Neural progenitor cell (in vitro differentiated cells): Measurements from ENCODE around the gene PRG3. TPM values are rescaled to one million over a fixed set of nuclear protein-coding genes. Genes with fewer than 3 reads are reported as not detected.

Experiments used
- DNase-seq: peaks from one replicate; pipeline ENCODE4 v3.0.0-alpha.2; 2016; ENCODE audit warnings: low spot score
- H2AFZ ChIP-seq: fragments of 200-600 bp; sonication (generic); replicated peaks from 2 replicates; pipeline ENCODE4 v1.6.1; 2016; ENCODE audit warnings: antibody characterized with exemption
- H3F3A ChIP-seq: fragments of 200-600 bp; sonication (generic); 2 replicates; pipeline ENCODE4 v1.6.1; 2016; ENCODE audit warnings: antibody characterized with exemption, low read depth
- H3K27ac ChIP-seq: fragments of 200-600 bp; sonication (generic); 2 replicates; pipeline ENCODE4 v1.5.1; 2016; ENCODE audit warnings: mild to moderate bottlenecking
- H3K27me3 ChIP-seq: fragments of 200-600 bp; sonication (generic); 2 replicates; pipeline ENCODE4 v1.6.1; 2016; ENCODE audit warnings: mild to moderate bottlenecking, moderate library complexity
- H3K36me3 ChIP-seq: fragments of 200-600 bp; sonication (generic); 2 replicates; pipeline ENCODE4 v1.5.1; 2016
- H3K4me1 ChIP-seq: fragments of 200-600 bp; sonication (generic); 2 replicates; pipeline ENCODE4 v1.6.1; 2016; ENCODE audit warnings: mixed run types
- H3K4me2 ChIP-seq: fragments of 200-600 bp; sonication (generic); 2 replicates; pipeline ENCODE4 v1.6.1; 2016
- H3K4me3 ChIP-seq: fragments of 200-600 bp; sonication (generic); 2 replicates; pipeline ENCODE4 v1.5.1; 2016
- H3K79me2 ChIP-seq: fragments of 200-600 bp; sonication (generic); 2 replicates; pipeline ENCODE4 v1.6.1; 2016; ENCODE audit warnings: low read depth
- H3K9ac ChIP-seq: fragments of 200-600 bp; sonication (generic); 2 replicates; pipeline ENCODE4 v1.6.1; 2016
- H3K9me3 ChIP-seq: fragments of 200-600 bp; sonication (generic); 2 replicates; pipeline ENCODE4 v1.5.1; 2016; ENCODE audit warnings: low read depth
- H4K20me1 ChIP-seq: fragments of 200-600 bp; sonication (generic); 2 replicates; pipeline ENCODE4 v1.6.1; 2016; ENCODE audit warnings: low read depth
- H3K27ac Mint-ChIP-seq: 3 replicates; pipeline ENCODE4 v1.8.0; 2021; ENCODE audit warnings: mixed read lengths
- H3K27me3 Mint-ChIP-seq: 2 replicates; pipeline ENCODE4 v1.8.0; 2022; ENCODE audit warnings: low read depth, mild to moderate bottlenecking, inconsistent platforms, moderate library complexity, mixed read lengths; ENCODE audit not compliant: insufficient read depth
- H3K36me3 Mint-ChIP-seq: 3 replicates; pipeline ENCODE4 v1.8.0; 2021; ENCODE audit warnings: mixed read lengths
- H3K4me1 Mint-ChIP-seq: 3 replicates; pipeline ENCODE4 v1.8.0; 2021; ENCODE audit warnings: mixed read lengths
- H3K4me3 Mint-ChIP-seq: 3 replicates; pipeline ENCODE4 v1.8.0; 2021; ENCODE audit warnings: mild to moderate bottlenecking, moderate library complexity, mixed read lengths
- H3K9me3 Mint-ChIP-seq: 3 replicates; pipeline ENCODE4 v1.8.0; 2020; ENCODE audit warnings: mixed read lengths
- EZH2 ChIP-seq: fragments of 200-600 bp; sonication (generic); IDR thresholded peaks from 2 replicates; pipeline ENCODE4 v1.6.1; 2017; ENCODE audit warnings: antibody characterized with exemption, mild to moderate bottlenecking, moderate library complexity
- EZH2phosphoT487 ChIP-seq: fragments of 200-600 bp; sonication (generic); IDR thresholded peaks from 2 replicates; pipeline ENCODE4 v1.6.1; 2017; ENCODE audit warnings: antibody characterized with exemption
- total RNA-seq: library from RNA; depleted of rRNA; stranded (reverse); fragments of >200 nt; gene quantifications from 2 replicates; pipeline ENCODE4 v1.2.3, GENCODE V29; 2015; ENCODE audit warnings: low replicate concordance
- TF ChIP-seq, protein P1 (sequence below): fragments of 200-600 bp; sonication (generic); IDR thresholded peaks from 2 replicates; pipeline ENCODE4 v1.5.1; 2017; ENCODE audit warnings: antibody characterized with exemption, mild to moderate bottlenecking

The PRG3 gene
- not detected in 2 replicates for total RNA-seq

DNA sequence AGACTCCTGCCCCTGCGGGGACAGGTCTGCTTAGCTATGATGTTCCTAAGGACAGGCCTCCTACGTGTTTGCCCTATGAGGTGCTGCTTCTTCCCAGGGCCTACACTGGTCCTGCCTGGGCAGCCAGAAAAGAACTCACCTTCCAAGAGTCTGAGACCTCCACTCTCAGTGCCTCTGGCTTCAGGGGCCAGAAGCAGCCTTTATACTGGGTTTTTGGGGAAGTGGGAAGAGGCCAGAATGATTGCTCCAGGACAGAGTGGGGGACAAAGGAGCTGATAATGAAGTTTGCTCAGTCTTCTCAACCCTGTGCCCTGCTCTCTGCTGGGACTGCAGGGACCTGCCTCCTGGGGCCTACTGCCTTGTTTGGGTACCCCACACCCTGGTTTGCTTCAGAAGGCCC lies at the start of gene PRG3:
Gene PRG3, minus strand, starts transcription at position 176 of the 400 bp plus-strand sequence. CDS start 442 bp downstream, outside the sequence.
- TF ChIP-seq EZH2, result no peak
- no peak for TF ChIP-seq EZH2phosphoT487
- TF ChIP-seq, protein P1, sequence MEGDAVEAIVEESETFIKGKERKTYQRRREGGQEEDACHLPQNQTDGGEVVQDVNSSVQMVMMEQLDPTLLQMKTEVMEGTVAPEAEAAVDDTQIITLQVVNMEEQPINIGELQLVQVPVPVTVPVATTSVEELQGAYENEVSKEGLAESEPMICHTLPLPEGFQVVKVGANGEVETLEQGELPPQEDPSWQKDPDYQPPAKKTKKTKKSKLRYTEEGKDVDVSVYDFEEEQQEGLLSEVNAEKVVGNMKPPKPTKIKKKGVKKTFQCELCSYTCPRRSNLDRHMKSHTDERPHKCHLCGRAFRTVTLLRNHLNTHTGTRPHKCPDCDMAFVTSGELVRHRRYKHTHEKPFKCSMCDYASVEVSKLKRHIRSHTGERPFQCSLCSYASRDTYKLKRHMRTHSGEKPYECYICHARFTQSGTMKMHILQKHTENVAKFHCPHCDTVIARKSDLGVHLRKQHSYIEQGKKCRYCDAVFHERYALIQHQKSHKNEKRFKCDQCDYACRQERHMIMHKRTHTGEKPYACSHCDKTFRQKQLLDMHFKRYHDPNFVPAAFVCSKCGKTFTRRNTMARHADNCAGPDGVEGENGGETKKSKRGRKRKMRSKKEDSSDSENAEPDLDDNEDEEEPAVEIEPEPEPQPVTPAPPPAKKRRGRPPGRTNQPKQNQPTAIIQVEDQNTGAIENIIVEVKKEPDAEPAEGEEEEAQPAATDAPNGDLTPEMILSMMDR, result no peak
- no peaks in the 10 kb centered on the region for H3K9me3 ChIP-seq
- H3K4me2 ChIP-seq, result no peak within 1 kb of the TSS
- no peak within 1 kb of the TSS for H2AFZ ChIP-seq
- no peaks in the 10 kb centered on the region for H3K4me1 Mint-ChIP-seq
- no peaks in the 10 kb centered on the region for H3F3A ChIP-seq
- peaks cover 24% of the 10 kb centered on the region for H3K27me3 Mint-ChIP-seq
- H3K4me1 ChIP-seq, result no peaks in the 10 kb centered on the region
- H3K36me3 ChIP-seq, result no peaks in the 10 kb centered on the region
- no peak within 1 kb of the TSS for H3K27ac ChIP-seq
- peaks cover 14% of the 10 kb centered on the region for H3K27me3 ChIP-seq
- H3K9me3 Mint-ChIP-seq, result no peaks in the 10 kb centered on the region
- no peak within 1 kb of the TSS for H3K27ac Mint-ChIP-seq
- H3K79me2 ChIP-seq, result no peaks in the 10 kb centered on the region
- H3K36me3 Mint-ChIP-seq, result no peaks in the 10 kb centered on the region
- no peak within 1 kb of the TSS for H3K4me3 Mint-ChIP-seq
- no peaks in the 10 kb centered on the region for H4K20me1 ChIP-seq
- no peak for DNase-seq
- H3K9ac ChIP-seq, result no peak within 1 kb of the TSS
- H3K4me3 ChIP-seq, result no peak within 1 kb of the TSS

DNA sequence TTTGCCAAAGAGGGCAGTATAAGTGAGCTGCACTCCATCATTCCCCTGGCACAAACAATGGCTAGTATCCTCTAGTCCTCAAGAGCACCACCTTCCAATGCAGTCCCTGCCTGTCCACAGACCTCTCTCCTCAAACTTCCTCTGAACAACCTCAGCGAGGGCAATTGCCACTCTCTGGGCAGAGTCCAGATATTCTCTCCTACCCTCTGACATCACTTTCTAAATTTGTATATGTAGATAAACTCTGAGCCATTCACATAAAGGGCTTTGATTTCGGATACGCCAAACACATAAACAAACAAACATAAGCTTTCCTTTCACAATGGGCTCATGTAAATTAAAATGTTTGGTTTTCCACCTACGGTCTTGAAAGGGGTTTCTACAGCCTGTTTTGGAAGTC lies 49.0 kb upstream of the PRG3 start:
- Histone ChIP-seq H2AFZ (no peak overlapping the region), H3K4me2 (no peak overlapping the region), H3K79me2 (no peaks in the 10 kb centered on the region), H3K9me3 (no peaks in the 10 kb centered on the region), H3K36me3 (no peaks in the 10 kb centered on the region), H3K4me3 (no peak overlapping the region), H3K27ac (no peak overlapping the region), H4K20me1 (no peaks in the 10 kb centered on the region), H3F3A (peaks cover 8% of the 10 kb centered on the region), H3K9ac (no peak overlapping the region), H3K27me3 (peaks cover 48% of the 10 kb centered on the region), H3K4me1 (no peaks in the 10 kb centered on the region)
- Mint-ChIP-seq H3K9me3 (no peaks in the 10 kb centered on the region), H3K27ac (no peak overlapping the region), H3K4me1 (peaks cover 27% of the 10 kb centered on the region), H3K4me3 (no peak overlapping the region), H3K27me3 (peaks cover 5% of the 10 kb centered on the region), H3K36me3 (no peaks in the 10 kb centered on the region)
- no peak for DNase-seq
- no peak for TF ChIP-seq EZH2phosphoT487
- no peak for TF ChIP-seq EZH2
- TF ChIP-seq, protein P1, result no peak

DNA sequence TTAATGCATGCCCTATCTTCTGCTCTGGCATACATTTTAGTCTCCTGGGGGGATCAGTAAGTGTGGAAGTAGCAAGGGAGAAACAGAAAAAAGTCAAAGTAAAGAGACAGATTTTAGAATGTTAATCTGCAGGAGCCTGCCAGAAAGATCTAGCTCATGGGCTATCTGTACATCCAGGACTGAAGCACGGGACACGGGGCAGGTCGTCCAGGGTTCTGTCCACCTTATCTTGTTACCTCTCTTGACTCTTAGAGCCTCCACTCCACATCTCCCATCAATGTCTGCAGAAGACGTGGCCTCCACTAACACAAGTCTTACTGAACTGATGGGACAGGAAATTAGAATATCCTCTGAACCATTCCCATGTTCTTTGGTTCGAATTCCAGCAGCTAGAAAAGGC lies 47.7 kb upstream of the PRG3 start:
- H3K4me1 ChIP-seq, result no peaks in the 10 kb centered on the region
- DNase-seq, result no peak
- H3K27me3 ChIP-seq, result peaks cover 48% of the 10 kb centered on the region
- Mint-ChIP-seq H3K27ac (no peak overlapping the region), H3K4me3 (no peak overlapping the region), H3K27me3 (peaks cover 5% of the 10 kb centered on the region), H3K9me3 (no peaks in the 10 kb centered on the region), H3K4me1 (peaks cover 36% of the 10 kb centered on the region), H3K36me3 (no peaks in the 10 kb centered on the region)
- H3F3A ChIP-seq, result peaks cover 8% of the 10 kb centered on the region
- no peak overlapping the region for H3K4me3 ChIP-seq
- H3K79me2 ChIP-seq, result no peaks in the 10 kb centered on the region
- no peak overlapping the region for H3K27ac ChIP-seq
- no peaks in the 10 kb centered on the region for H3K36me3 ChIP-seq
- TF ChIP-seq, protein P1, result no peak
- no peak for TF ChIP-seq EZH2
- TF ChIP-seq EZH2phosphoT487, result no peak
- H2AFZ ChIP-seq, result no peak overlapping the region
- H3K9ac ChIP-seq, result no peak overlapping the region
- no peaks in the 10 kb centered on the region for H3K9me3 ChIP-seq
- no peak overlapping the region for H3K4me2 ChIP-seq
- no peaks in the 10 kb centered on the region for H4K20me1 ChIP-seq
